ENCODE results near the gene TMEM232.

TMEM232 gene

GRCh38 chr5:110409571-110409970 lies 316.9 kb downstream of the TMEM232 start:
- Histone ChIP-seq H3K36me3 (ENCODE audit: control insufficient read depth, insufficient read depth, low read length) (no peaks in the 10 kb centered on the region), H3K27me3 (replicated peaks; ENCODE audit: control insufficient read depth, insufficient read depth, low read length) (0 out of 2 replicates have a peak, but pooled peaks cover 2% of the 10 kb centered on the region), H3K4me3 (replicated peaks; ENCODE audit: low read depth, low read length) (no peak overlapping the region)
- no peak for DNase-seq (ENCODE audit: extremely low read depth, insufficient read length)
- TF ChIP-seq CTCF (IDR thresholded peaks at IDR 0.05; ENCODE audit: insufficient read depth, low read length, poor library complexity, severe bottlenecking) = no peak

- DNase-seq (ENCODE audit: extremely low read depth, insufficient read length) = no peak
- Histone ChIP-seq H3K4me3 (replicated peaks; ENCODE audit: low read depth, low read length) (no peak overlapping the region), H3K36me3 (ENCODE audit: control insufficient read depth, insufficient read depth, low read length) (no peaks in the 10 kb centered on the region), H3K27me3 (replicated peaks; ENCODE audit: control insufficient read depth, insufficient read depth, low read length) (no peaks in the 10 kb centered on the region)
- TF ChIP-seq CTCF (IDR thresholded peaks at IDR 0.05; ENCODE audit: insufficient read depth, low read length, poor library complexity, severe bottlenecking) = no peak
These were observed 323.9 kb downstream of the TMEM232 start for GRCh38 chr5:110402562-110402961.

GRCh38 chr5:110401881-110402280 lies 324.6 kb downstream of the TMEM232 start:
- no peak for TF ChIP-seq CTCF (IDR thresholded peaks at IDR 0.05; ENCODE audit: insufficient read depth, low read length, poor library complexity, severe bottlenecking)
- Histone ChIP-seq H3K36me3 (ENCODE audit: control insufficient read depth, insufficient read depth, low read length) (no peaks in the 10 kb centered on the region), H3K27me3 (replicated peaks; ENCODE audit: control insufficient read depth, insufficient read depth, low read length) (no peaks in the 10 kb centered on the region), H3K4me3 (replicated peaks; ENCODE audit: low read depth, low read length) (no peak overlapping the region)
- no peak for DNase-seq (ENCODE audit: extremely low read depth, insufficient read length)

- no peak for TF ChIP-seq CTCF (IDR thresholded peaks at IDR 0.05; ENCODE audit: insufficient read depth, low read length, poor library complexity, severe bottlenecking)
- Histone ChIP-seq H3K4me3 (replicated peaks; ENCODE audit: low read depth, low read length) (no peak overlapping the region), H3K27me3 (replicated peaks; ENCODE audit: control insufficient read depth, insufficient read depth, low read length) (no peaks in the 10 kb centered on the region), H3K36me3 (ENCODE audit: control insufficient read depth, insufficient read depth, low read length) (no peaks in the 10 kb centered on the region)
- no peak for DNase-seq (ENCODE audit: extremely low read depth, insufficient read length)
These were observed 327.5 kb downstream of the TMEM232 start for GRCh38 chr5:110398951-110399350.

- Histone ChIP-seq H3K27me3 (replicated peaks; ENCODE audit: control insufficient read depth, insufficient read depth, low read length) (no peaks in the 10 kb centered on the region), H3K4me3 (replicated peaks; ENCODE audit: low read depth, low read length) (no peak overlapping the region), H3K36me3 (ENCODE audit: control insufficient read depth, insufficient read depth, low read length) (no peaks in the 10 kb centered on the region)
- DNase-seq (ENCODE audit: extremely low read depth, insufficient read length) = no peak
- TF ChIP-seq CTCF (IDR thresholded peaks at IDR 0.05; ENCODE audit: insufficient read depth, low read length, poor library complexity, severe bottlenecking) = no peak
These were observed 329.2 kb downstream of the TMEM232 start for GRCh38 chr5:110397281-110397680.

GRCh38 chr5:110386782-110387181 lies 339.7 kb downstream of the TMEM232 start:
- DNase-seq (ENCODE audit: extremely low read depth, insufficient read length) = no peak
- no peaks in the 10 kb centered on the region for H3K36me3 ChIP-seq (ENCODE audit: control insufficient read depth, insufficient read depth, low read length)
- H3K27me3 ChIP-seq (replicated peaks; ENCODE audit: control insufficient read depth, insufficient read depth, low read length) = no peaks in the 10 kb centered on the region
- no peak overlapping the region for H3K4me3 ChIP-seq (replicated peaks; ENCODE audit: low read depth, low read length)
- TF ChIP-seq CTCF (IDR thresholded peaks at IDR 0.05; ENCODE audit: insufficient read depth, low read length, poor library complexity, severe bottlenecking) = no peak
